GM23338 (cell line): Measurements from ENCODE around the gene OOEP. TPM values are rescaled to one million over a fixed set of nuclear protein-coding genes. Genes with fewer than 3 reads are reported as not detected.

Source experiments
- ATAC-seq: fragments of 200-7000 bp; cut with Tn5 transposase; 3 replicates; pipeline ENCODE4 v1.9.1; 2020
- DNase-seq: peaks from one replicate; pipeline ENCODE4 v3.0.0-alpha.2; 2015; ENCODE audit warnings: low spot score
- H2AFZ ChIP-seq: fragments of 200-600 bp; sonication (generic); 2 replicates; pipeline ENCODE4 v1.8.0; 2016; ENCODE audit warnings: antibody characterized with exemption, mild to moderate bottlenecking, moderate library complexity
- H3F3A ChIP-seq: fragments of 200-600 bp; sonication (generic); replicated peaks from 2 replicates; pipeline ENCODE4 v1.8.0; 2017; ENCODE audit warnings: antibody characterized with exemption, mixed run types, low read depth
- H3K27ac ChIP-seq: fragments of 200-600 bp; sonication (generic); 2 replicates; pipeline ENCODE4 v1.6.1; 2016; ENCODE audit warnings: low read depth
- H3K27me3 ChIP-seq: fragments of 200-600 bp; sonication (generic); 2 replicates; pipeline ENCODE4 v1.8.0; 2016; ENCODE audit warnings: mild to moderate bottlenecking, mixed run types, moderate library complexity; ENCODE audit not compliant: insufficient read depth
- H3K36me3 ChIP-seq: fragments of 200-600 bp; sonication (generic); 2 replicates; pipeline ENCODE4 v1.8.0; 2016; ENCODE audit warnings: mild to moderate bottlenecking; ENCODE audit not compliant: insufficient read depth
- H3K4me1 ChIP-seq: fragments of 200-600 bp; sonication (generic); 2 replicates; pipeline ENCODE4 v1.8.0; 2016; ENCODE audit warnings: mild to moderate bottlenecking, moderate library complexity; ENCODE audit not compliant: insufficient read depth
- H3K4me2 ChIP-seq: fragments of 200-600 bp; sonication (generic); 2 replicates; pipeline ENCODE4 v1.7.1; 2017; ENCODE audit warnings: mixed run types
- H3K4me3 ChIP-seq: fragments of 200-600 bp; sonication (generic); 2 replicates; pipeline ENCODE4 v1.6.1; 2016; ENCODE audit warnings: mixed run types
- H3K79me2 ChIP-seq: fragments of 200-600 bp; sonication (generic); replicated peaks from 2 replicates; pipeline ENCODE4 v1.8.0; 2017; ENCODE audit warnings: mild to moderate bottlenecking; ENCODE audit not compliant: insufficient read depth
- H3K9me2 ChIP-seq: fragments of 200-600 bp; sonication (generic); 2 replicates; pipeline ENCODE4 v1.8.0; 2017; ENCODE audit not compliant: insufficient read depth
- H4K20me1 ChIP-seq: fragments of 200-600 bp; sonication (generic); replicated peaks from 2 replicates; pipeline ENCODE4 v1.8.0; 2017; ENCODE audit warnings: mild to moderate bottlenecking; ENCODE audit not compliant: insufficient read depth
- H3K27ac Mint-ChIP-seq: 2 replicates; pipeline ENCODE4 v1.8.0; 2020; ENCODE audit warnings: inconsistent platforms, mild to moderate bottlenecking, moderate library complexity, mixed read lengths
- H3K27me3 Mint-ChIP-seq: 3 replicates; pipeline ENCODE4 v1.8.0; 2022; ENCODE audit warnings: low read depth, mild to moderate bottlenecking, moderate library complexity, mixed read lengths, inconsistent platforms; ENCODE audit not compliant: insufficient read depth, poor library complexity
- H3K36me3 Mint-ChIP-seq: 3 replicates; pipeline ENCODE4 v1.8.0; 2021; ENCODE audit warnings: low read depth, mild to moderate bottlenecking, inconsistent platforms, moderate library complexity, mixed read lengths
- H3K4me1 Mint-ChIP-seq: 3 replicates; pipeline ENCODE4 v1.8.0; 2020; ENCODE audit warnings: mild to moderate bottlenecking, inconsistent platforms, mixed read lengths
- H3K4me3 Mint-ChIP-seq: 3 replicates; pipeline ENCODE4 v1.8.0; 2021; ENCODE audit warnings: moderate library complexity, mild to moderate bottlenecking, inconsistent platforms, mixed read lengths
- H3K9me3 Mint-ChIP-seq: 3 replicates; pipeline ENCODE4 v1.8.0; 2020; ENCODE audit warnings: moderate library complexity, mild to moderate bottlenecking, inconsistent platforms, mixed read lengths
- CREB1 ChIP-seq: fragments of 250-450 bp; sonication (Bioruptor Pico); IDR thresholded peaks from 2 replicates; pipeline ENCODE4 v1.5.0; 2020; ENCODE audit warnings: low read depth, mild to moderate bottlenecking, moderate library complexity
- EZH2 ChIP-seq: fragments of 200-600 bp; sonication (generic); IDR thresholded peaks from one replicate; pipeline ENCODE4 v1.8.0; 2017; ENCODE audit warnings: antibody characterized with exemption, mild to moderate bottlenecking, low read depth; ENCODE audit not compliant: unreplicated experiment
- EZH2phosphoT487 ChIP-seq: fragments of 200-600 bp; sonication (generic); IDR thresholded peaks from one replicate; pipeline ENCODE4 v1.8.1; 2018; ENCODE audit warnings: antibody characterized with exemption; ENCODE audit not compliant: unreplicated experiment
- JUNB ChIP-seq: IDR thresholded peaks from one replicate; pipeline ENCODE4 v1.6.1; 2016; ENCODE audit warnings: antibody characterized with exemption; ENCODE audit not compliant: unreplicated experiment
- NANOG ChIP-seq: IDR thresholded peaks from 2 replicates; pipeline ENCODE4 v1.6.1; 2016; ENCODE audit warnings: antibody characterized with exemption, borderline replicate concordance
- POLR2AphosphoS5 ChIP-seq: IDR thresholded peaks from 2 replicates; pipeline ENCODE4 v1.6.1; 2016; ENCODE audit warnings: antibody characterized with exemption, low read depth
- STAT1 ChIP-seq: IDR thresholded peaks from one replicate; pipeline ENCODE4 v1.6.1; 2016; ENCODE audit warnings: antibody characterized with exemption; ENCODE audit not compliant: unreplicated experiment
- ZNF114 ChIP-seq: fragments of 250-450 bp; sonication (Bioruptor Pico); IDR thresholded peaks from 2 replicates; pipeline ENCODE4 v1.5.0; 2020; ENCODE audit warnings: mild to moderate bottlenecking, moderate library complexity
- ZNF331 ChIP-seq: fragments of 250-450 bp; sonication (Bioruptor Pico); IDR thresholded peaks from 2 replicates; pipeline ENCODE4 v1.5.0; 2020; ENCODE audit warnings: low read depth, mild to moderate bottlenecking, moderate library complexity
- polyA plus RNA-seq: library from polyadenylated mRNA; unstranded; fragments of >200 nt; fragmentation: Nextera tagmentation; extraction: Ambion mirVana; gene quantifications from 2 replicates; pipeline ENCODE4 v1.2.1, GENCODE V29; 2016
- total RNA-seq: library from RNA; depleted of rRNA; stranded (reverse); fragments of >200 nt; shearing (Covaris generic); gene quantifications from 2 replicates; pipeline ENCODE4 v1.2.3, GENCODE V29; 2014
- TF ChIP-seq, protein P1 (sequence below): IDR thresholded peaks from 2 replicates; pipeline ENCODE4 v1.6.1; 2016; ENCODE audit warnings: antibody characterized with exemption
- TF ChIP-seq, protein P2 (sequence below): IDR thresholded peaks from one replicate; pipeline ENCODE4 v1.6.1; 2018; ENCODE audit warnings: antibody characterized with exemption; ENCODE audit not compliant: unreplicated experiment
- TF ChIP-seq, protein P3 (sequence below), 2 experiments: fragments of 200-600 bp in 1 of 2; sonication (generic) in 1 of 2; conservative IDR thresholded peaks; 2 replicates each; pipeline versions ENCODE4 v1.5.1 to v1.6.1; 2016 to 2017; ENCODE audit warnings: antibody characterized with exemption in 2 of 2, low read depth in 2 of 2, mild to moderate bottlenecking in 2 of 2, moderate library complexity in 1 of 2
- TF ChIP-seq, protein P4 (sequence below): fragments of 250-450 bp; sonication (Bioruptor Pico); IDR thresholded peaks from 2 replicates; pipeline ENCODE4 v1.5.0; 2020; ENCODE audit warnings: mild to moderate bottlenecking, moderate library complexity

OOEP gene
- total and polyA plus RNA-seq, 2 experiments from 2014 or later, result 0.73 TPM; not detected in 1

DNA sequence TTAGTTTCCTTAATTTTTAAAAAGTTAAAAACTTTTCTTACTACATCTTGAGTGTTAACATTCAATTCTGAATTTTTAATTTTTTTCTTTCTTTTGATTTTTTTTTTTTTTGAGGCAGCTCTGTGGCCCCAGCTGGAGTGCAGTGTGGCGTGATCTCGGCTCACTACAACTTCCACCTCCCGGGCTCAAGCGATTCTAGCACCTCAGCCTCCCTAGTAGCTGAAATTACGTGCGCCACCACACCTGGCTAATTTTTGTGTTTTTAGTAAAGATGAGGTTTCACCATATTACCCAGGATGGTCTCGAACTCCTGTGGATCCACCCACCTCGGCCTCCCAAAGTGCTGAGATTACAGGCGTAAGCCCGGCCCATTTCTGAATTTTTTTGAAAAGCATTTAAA is 26.2 kb upstream of the OOEP start:
- Mint-ChIP-seq H3K9me3 (peaks cover 2% of the 10 kb centered on the region; the same call in 1 of the 3 replicates), H3K27ac (no peak overlapping the region), H3K36me3 (peaks cover 4% of the 10 kb centered on the region; the same call in 1 of the 3 replicates), H3K4me3 (no peak overlapping the region), H3K27me3 (peaks cover 4% of the 10 kb centered on the region), H3K4me1 (peaks cover 5% of the 10 kb centered on the region; the same call in 2 of the 3 replicates)
- Histone ChIP-seq H4K20me1 (no peaks in the 10 kb centered on the region), H3K79me2 (no peaks in the 10 kb centered on the region), H2AFZ (no peak overlapping the region; the same call in 1 of the 2 replicates), H3K4me1 (peaks cover 3% of the 10 kb centered on the region; the same call in 1 of the 2 replicates), H3K4me2 (no peak overlapping the region), H3K27ac (no peak overlapping the region), H3K4me3 (no peak overlapping the region), H3K27me3 (peaks cover 4% of the 10 kb centered on the region; the same call in 1 of the 2 replicates), H3K9me2 (no peaks in the 10 kb centered on the region), H3K36me3 (no peaks in the 10 kb centered on the region), H3F3A (0 out of 2 replicates have a peak, but pooled peaks cover 9% of the 10 kb centered on the region)
- no peak for DNase-seq
- no peak for ATAC-seq
- TF ChIP-seq, protein P1, sequence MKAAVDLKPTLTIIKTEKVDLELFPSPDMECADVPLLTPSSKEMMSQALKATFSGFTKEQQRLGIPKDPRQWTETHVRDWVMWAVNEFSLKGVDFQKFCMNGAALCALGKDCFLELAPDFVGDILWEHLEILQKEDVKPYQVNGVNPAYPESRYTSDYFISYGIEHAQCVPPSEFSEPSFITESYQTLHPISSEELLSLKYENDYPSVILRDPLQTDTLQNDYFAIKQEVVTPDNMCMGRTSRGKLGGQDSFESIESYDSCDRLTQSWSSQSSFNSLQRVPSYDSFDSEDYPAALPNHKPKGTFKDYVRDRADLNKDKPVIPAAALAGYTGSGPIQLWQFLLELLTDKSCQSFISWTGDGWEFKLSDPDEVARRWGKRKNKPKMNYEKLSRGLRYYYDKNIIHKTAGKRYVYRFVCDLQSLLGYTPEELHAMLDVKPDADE, result no peak
- TF ChIP-seq, protein P2, sequence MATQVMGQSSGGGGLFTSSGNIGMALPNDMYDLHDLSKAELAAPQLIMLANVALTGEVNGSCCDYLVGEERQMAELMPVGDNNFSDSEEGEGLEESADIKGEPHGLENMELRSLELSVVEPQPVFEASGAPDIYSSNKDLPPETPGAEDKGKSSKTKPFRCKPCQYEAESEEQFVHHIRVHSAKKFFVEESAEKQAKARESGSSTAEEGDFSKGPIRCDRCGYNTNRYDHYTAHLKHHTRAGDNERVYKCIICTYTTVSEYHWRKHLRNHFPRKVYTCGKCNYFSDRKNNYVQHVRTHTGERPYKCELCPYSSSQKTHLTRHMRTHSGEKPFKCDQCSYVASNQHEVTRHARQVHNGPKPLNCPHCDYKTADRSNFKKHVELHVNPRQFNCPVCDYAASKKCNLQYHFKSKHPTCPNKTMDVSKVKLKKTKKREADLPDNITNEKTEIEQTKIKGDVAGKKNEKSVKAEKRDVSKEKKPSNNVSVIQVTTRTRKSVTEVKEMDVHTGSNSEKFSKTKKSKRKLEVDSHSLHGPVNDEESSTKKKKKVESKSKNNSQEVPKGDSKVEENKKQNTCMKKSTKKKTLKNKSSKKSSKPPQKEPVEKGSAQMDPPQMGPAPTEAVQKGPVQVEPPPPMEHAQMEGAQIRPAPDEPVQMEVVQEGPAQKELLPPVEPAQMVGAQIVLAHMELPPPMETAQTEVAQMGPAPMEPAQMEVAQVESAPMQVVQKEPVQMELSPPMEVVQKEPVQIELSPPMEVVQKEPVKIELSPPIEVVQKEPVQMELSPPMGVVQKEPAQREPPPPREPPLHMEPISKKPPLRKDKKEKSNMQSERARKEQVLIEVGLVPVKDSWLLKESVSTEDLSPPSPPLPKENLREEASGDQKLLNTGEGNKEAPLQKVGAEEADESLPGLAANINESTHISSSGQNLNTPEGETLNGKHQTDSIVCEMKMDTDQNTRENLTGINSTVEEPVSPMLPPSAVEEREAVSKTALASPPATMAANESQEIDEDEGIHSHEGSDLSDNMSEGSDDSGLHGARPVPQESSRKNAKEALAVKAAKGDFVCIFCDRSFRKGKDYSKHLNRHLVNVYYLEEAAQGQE, result no peak
- TF ChIP-seq, protein P3, sequence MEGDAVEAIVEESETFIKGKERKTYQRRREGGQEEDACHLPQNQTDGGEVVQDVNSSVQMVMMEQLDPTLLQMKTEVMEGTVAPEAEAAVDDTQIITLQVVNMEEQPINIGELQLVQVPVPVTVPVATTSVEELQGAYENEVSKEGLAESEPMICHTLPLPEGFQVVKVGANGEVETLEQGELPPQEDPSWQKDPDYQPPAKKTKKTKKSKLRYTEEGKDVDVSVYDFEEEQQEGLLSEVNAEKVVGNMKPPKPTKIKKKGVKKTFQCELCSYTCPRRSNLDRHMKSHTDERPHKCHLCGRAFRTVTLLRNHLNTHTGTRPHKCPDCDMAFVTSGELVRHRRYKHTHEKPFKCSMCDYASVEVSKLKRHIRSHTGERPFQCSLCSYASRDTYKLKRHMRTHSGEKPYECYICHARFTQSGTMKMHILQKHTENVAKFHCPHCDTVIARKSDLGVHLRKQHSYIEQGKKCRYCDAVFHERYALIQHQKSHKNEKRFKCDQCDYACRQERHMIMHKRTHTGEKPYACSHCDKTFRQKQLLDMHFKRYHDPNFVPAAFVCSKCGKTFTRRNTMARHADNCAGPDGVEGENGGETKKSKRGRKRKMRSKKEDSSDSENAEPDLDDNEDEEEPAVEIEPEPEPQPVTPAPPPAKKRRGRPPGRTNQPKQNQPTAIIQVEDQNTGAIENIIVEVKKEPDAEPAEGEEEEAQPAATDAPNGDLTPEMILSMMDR (conservative IDR thresholded peaks at IDR 0.05; ENCODE audit: low read depth in 2 of 2), result no peak
- TF ChIP-seq EZH2 (no peak), STAT1 (no peak), JUNB (no peak), EZH2phosphoT487 (no peak), POLR2AphosphoS5 (no peak), NANOG (no peak), CREB1 (CRISPR knock-in tag) (no peak), ZNF114 (no peak), ZNF331 (no peak)
- TF ChIP-seq, protein P4, sequence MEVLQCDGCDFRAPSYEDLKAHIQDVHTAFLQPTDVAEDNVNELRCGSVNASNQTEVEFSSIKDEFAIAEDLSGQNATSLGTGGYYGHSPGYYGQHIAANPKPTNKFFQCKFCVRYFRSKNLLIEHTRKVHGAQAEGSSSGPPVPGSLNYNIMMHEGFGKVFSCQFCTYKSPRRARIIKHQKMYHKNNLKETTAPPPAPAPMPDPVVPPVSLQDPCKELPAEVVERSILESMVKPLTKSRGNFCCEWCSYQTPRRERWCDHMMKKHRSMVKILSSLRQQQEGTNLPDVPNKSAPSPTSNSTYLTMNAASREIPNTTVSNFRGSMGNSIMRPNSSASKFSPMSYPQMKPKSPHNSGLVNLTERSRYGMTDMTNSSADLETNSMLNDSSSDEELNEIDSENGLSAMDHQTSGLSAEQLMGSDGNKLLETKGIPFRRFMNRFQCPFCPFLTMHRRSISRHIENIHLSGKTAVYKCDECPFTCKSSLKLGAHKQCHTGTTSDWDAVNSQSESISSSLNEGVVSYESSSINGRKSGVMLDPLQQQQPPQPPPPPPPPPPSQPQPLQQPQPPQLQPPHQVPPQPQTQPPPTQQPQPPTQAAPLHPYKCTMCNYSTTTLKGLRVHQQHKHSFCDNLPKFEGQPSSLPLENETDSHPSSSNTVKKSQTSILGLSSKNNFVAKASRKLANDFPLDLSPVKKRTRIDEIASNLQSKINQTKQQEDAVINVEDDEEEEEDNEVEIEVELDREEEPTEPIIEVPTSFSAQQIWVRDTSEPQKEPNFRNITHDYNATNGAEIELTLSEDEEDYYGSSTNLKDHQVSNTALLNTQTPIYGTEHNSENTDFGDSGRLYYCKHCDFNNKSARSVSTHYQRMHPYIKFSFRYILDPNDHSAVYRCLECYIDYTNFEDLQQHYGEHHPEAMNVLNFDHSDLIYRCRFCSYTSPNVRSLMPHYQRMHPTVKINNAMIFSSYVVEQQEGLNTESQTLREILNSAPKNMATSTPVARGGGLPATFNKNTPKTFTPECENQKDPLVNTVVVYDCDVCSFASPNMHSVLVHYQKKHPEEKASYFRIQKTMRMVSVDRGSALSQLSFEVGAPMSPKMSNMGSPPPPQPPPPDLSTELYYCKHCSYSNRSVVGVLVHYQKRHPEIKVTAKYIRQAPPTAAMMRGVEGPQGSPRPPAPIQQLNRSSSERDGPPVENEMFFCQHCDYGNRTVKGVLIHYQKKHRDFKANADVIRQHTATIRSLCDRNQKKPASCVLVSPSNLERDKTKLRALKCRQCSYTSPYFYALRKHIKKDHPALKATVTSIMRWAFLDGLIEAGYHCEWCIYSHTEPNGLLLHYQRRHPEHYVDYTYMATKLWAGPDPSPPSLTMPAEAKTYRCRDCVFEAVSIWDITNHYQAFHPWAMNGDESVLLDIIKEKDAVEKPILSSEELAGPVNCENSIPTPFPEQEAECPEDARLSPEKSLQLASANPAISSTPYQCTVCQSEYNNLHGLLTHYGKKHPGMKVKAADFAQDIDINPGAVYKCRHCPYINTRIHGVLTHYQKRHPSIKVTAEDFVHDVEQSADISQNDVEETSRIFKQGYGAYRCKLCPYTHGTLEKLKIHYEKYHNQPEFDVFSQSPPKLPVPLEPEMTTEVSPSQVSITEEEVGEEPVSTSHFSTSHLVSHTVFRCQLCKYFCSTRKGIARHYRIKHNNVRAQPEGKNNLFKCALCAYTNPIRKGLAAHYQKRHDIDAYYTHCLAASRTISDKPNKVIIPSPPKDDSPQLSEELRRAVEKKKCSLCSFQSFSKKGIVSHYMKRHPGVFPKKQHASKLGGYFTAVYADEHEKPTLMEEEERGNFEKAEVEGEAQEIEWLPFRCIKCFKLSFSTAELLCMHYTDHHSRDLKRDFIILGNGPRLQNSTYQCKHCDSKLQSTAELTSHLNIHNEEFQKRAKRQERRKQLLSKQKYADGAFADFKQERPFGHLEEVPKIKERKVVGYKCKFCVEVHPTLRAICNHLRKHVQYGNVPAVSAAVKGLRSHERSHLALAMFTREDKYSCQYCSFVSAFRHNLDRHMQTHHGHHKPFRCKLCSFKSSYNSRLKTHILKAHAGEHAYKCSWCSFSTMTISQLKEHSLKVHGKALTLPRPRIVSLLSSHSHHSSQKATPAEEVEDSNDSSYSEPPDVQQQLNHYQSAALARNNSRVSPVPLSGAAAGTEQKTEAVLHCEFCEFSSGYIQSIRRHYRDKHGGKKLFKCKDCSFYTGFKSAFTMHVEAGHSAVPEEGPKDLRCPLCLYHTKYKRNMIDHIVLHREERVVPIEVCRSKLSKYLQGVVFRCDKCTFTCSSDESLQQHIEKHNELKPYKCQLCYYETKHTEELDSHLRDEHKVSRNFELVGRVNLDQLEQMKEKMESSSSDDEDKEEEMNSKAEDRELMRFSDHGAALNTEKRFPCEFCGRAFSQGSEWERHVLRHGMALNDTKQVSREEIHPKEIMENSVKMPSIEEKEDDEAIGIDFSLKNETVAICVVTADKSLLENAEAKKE (CRISPR knock-in tag), result no peak
